ENCODE results near the gene MYBPC3.

The MYBPC3 gene

DNA sequence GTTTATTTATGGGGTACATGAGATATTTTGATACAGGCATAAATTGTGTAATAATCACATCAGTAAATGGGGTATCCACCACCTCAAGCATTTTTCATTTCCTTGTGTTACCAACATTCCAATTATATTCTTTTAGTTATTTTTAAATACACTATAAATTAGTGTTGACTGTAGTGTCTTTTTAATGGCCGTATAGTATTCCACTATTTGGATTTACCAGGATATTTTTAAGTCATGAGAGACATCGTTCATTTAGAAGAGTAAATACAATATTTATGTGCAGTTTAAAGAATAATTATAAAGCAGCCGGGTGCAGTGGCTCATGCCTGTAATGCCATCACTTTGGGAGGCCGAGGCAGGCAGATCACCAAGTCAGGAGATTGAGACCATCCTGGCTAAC, 32.0 kb upstream of the MYBPC3 start:
- DNase-seq (ENCODE audit: low read depth) = no peak

DNA sequence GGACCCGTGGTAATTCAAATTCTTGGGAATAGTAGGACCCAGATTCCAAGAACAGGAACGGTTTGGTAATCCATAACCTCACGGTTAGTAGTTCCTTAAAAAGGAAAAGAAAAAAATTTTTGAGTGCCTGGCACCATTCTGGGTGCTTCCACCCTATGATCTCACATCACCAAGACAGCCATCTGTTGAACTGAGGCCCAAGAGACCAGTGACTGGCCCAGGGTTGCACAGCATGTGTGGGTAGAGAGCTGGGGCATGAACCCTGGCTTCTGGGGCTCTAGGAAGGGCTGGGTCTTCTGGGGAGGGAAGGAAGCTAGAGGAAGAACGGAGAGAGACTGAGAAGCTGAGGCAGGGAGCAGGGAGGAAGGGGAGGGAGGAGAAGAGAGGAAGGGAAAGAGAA, 30.6 kb upstream of the MYBPC3 start:
- no peak for DNase-seq (ENCODE audit: low read depth)

DNA sequence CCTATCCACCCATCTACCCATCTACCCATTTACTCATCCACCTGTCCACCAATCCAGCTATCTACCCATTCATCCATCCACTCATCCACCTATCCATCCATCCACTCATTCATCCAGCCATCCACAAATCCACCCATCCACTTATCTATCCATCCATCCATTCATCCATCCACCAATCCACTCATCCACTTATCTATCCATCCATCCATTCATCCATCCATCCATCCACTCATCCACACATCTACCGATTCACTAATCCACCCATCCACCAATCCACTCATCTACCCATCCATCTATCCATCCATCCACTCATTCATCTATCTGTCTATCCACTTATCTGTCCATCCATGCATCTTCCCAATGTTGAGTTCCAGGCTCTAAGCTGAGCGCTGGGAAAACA, 27.6 kb upstream of the MYBPC3 start:
- no peak for DNase-seq (ENCODE audit: low read depth)

DNA sequence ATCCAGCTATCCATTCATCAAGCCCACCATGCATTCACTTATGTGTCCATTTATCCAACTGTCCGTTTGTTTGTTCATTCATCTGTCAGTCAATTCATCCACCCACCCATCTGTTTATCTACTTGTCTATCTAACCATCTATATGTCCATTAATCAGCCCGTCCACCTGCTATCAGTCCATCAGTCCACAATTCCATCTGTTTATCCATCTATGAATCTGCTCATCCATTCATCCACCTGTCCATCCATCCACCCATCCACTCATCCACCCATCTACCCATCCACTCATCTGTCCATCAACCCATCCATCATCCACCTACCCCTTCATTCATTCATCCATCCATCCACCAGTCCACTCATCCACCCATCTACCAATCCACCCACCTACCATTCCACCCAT, 26.8 kb upstream of the MYBPC3 start:
- no peak for DNase-seq (ENCODE audit: low read depth)

DNA sequence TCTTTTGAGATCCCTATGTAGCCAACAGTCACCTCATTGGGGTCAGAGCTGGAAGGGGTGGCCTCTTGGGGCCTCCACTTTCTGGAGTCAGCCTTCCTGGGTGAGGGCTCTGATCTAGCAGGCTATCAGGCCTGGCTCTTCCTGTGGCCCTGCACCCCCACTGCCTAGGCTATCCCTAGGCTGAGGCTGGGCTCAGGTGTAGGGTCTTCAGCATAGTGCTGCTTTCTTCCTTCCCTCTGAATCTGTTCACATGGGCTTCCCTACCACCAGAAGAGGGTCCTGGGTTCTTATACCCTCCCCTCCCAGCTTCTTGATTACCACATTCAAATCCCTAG, 26.3 kb upstream of the MYBPC3 start:
- DNase-seq (ENCODE audit: low read depth) = no peak

DNA sequence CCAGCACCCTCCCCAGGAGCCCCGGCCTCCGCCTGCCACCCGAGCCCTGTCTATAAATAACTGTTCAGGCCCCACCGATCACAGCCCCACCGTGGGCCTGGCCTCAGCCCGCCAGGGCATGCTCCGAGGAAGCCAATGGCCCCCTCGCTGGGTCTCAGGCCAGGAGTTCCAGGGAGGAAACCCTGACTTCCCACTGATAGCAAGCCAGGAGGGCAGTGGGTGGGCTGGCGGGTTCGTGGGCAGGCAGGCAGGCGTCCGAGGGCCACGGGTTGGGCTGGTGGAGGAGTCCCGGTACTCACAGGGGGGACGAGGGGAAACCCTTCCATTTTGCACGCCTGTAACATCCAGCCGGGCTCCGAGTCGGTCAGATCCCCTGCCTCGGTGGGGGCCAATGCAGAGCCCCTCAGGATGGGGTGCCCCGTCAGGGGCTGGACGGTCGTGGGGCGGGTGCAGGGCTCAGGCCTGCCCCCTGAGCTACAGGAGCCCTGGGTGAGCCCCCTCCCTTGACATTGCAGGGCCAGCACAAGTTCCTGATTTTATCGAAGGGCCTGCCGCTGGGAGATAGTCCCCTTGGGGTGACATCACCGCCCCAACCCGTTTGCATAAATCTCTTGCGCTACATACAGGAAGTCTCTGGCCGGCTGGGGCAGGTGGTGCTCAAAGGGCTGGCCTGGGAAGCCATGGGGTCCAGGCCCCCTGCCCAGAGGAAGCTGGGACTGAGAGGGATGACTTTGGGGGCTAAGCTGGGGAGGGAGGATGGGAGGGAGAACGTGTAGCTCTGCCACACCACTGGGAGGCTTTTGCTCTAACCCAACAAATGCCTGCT, 25.7 kb upstream of the MYBPC3 start, which contains the start of gene SPI1:
Gene SPI1, minus strand, starts transcription at position 538 of the 826 bp plus-strand sequence. Its CDS starts 194 bp downstream, at position 344.
- DNase-seq (ENCODE audit: low read depth) = no peak

DNA sequence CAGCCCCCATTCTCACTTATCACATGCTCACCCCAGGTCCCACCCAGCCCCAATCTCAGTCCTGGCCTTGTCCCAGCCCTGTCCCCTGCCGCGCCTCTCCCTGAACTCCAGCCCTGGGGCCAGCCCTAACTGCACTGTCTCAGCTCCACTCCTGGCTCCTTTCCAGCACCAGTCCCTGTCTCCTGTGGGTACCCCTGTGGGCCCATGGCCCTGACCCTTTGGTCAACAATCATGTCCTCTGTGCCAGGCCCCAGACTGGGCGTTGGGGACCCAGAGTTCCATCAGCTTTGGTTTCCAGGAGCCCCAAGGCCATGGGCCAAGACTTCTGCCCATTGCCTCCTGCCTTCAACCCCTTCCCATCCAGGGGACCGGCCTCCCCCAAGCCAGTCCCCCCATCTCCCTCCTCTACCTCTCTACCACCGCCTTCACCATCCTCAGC, 25.1 kb upstream of the MYBPC3 start:
- no peak for DNase-seq (ENCODE audit: low read depth)

DNA sequence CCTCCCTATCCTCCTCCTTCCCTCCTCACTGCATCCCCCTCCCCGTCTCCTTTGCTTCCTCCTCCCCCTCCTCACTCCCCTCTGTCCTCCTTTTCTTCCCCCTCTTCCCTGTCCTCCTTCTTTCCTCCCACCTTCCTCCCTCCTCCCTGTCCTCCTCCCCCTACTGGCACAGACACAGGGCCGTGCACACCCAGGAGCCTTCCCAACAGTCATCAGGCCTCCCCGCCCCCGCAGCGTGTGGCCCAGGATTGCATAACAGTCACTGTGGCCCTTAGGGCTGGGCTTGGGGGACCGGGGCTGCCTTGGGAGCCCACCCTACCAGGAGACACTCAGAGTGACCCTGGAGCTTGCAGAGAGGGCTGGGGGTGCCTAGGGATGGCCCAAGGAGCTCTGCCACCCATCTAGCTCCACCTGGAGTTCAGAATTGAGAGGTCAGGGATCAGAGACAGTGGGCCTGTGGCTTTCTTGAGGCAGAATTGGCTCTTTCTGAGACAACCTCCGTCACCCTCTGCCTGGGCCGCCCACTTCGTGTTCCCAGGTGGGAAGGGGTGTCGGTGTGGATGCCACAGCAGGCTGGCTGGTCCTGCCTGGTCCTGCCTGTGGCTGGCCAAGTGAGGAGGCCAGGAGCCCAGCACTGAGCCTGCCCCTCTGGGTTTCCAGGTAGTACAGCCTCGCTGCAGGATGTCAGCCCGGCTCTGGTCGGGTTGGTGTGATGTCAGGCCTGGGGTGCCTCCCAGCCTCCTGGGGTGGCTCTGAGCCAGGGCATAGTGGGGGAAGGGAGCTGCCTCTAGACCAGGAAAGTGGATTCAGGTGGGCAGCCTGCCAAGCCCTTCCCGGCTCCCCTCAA, 24.2 kb upstream of the MYBPC3 start:
- DNase-seq (ENCODE audit: low read depth) = no peak

DNA sequence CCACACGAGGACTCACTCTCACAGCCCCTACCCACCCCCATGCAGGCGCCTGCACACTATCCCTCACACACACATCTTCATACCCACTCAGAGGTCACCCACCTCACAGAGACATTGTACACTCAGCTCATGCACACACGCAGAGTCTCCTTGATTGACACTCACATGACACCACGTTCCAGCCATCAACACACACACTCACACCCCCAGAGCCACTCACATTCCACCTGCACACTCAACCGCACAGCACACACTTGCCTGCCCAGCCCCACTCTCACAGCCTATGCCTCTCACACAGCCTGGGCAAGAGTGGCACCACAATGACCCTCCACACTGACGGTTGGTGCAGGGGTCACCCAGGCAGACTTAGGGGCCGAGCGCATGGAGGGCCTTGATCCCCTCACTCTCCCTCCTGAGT, 23.6 kb upstream of the MYBPC3 start:
- no peak for DNase-seq (ENCODE audit: low read depth)

DNA sequence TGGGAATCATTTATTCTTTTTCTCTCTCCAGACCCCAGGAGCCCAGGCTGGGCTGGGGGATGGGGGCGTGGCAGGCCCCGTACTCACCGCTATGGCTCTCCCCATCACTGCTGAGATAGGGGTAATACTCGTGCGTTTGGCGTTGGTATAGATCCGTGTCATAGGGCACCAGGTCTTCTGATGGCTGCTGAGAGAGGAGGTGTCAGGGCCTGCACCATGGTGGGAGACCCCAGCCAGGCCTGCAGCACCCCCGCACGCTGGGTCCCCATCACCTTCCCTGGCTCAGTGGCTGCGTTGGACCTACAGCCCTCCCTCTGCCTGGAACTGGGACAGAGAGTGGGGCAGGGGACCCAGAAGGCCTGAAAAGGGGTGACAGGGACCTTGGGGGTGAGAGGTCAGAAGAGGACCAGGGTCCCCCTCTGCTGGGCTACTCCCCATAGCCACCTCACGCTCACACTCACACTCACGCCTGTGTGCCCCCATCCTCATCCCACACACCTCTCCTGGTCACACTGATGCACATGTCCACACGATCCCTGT, 23.1 kb upstream of the MYBPC3 start:
- DNase-seq (ENCODE audit: low read depth) = no peak

DNA sequence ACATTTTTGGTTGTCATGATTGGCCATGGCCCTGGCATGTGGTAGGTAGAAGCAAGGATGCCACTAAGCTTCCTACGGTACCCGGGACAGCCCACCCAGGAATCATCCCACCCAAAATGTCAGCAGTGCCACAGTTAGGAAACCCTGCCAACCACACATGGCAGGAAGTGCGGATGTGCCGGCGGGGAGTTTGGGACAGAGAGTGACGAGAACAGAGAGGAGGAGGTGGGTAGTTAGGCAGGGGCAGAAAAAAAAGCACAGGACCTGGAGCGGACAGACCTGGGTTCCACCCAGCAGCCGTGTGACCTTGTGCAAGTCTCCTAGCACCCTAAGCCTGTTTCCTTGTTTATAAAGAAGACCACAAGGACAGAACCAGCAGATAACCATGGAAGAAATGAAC, 22.5 kb upstream of the MYBPC3 start:
- DNase-seq (ENCODE audit: low read depth) = no peak

DNA sequence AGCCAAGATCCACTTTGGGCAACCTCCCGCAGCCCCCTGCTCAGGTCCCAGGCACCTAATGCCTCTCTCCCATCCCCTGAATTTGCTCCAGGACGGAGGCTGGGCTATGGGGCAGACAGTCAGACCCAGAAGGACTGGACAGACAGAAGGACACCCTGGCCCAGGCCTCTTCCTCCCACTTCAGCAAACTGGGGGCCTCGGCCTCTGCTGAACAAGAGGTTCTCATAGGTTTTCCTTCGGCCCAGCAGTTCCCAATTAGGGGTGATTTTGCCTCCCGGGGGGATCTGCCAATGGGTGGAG, 22.2 kb upstream of the MYBPC3 start:
- no peak for DNase-seq (ENCODE audit: low read depth)

DNA sequence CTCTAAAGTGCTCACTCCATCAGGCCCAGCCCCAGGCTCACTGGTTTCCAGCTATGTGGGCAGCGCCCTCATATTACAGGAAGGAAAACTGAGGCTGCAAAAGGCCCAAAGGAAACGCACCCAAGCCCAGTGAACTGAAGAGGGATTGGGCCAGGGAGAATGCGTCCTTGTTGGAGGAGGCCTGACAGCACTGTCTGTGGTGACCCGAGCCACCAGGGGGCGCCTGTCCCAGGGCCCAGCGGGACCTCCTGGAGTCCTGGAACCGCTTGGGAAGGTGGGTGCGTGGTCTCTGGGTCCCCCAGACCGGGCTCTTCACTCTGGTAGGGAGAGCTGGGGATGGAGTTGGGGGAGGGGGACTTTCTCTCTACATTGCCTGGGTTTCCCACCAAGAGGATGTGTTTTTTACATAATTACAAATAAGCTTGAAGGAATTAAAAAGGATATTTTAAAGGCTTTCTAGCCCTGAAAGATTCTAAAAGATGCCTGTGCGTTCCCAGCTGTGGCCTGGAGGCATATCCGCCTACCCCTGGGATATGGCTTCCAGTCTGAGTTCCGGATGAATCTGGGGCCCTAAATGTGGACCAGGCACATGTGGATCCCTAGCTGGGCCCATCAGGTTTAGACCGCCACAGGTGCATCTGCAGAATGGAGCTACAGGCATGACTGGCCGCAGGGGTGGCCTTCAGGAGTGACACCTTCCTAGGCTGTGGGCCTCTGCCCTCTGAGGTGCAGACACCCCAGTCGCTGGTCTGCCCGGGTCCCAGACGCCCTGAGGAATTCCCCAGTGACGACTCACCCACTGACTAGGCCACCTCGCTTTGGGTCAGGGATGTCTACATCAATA, 21.6 kb upstream of the MYBPC3 start:
- DNase-seq (ENCODE audit: low read depth) = peak; percentile 77

DNA sequence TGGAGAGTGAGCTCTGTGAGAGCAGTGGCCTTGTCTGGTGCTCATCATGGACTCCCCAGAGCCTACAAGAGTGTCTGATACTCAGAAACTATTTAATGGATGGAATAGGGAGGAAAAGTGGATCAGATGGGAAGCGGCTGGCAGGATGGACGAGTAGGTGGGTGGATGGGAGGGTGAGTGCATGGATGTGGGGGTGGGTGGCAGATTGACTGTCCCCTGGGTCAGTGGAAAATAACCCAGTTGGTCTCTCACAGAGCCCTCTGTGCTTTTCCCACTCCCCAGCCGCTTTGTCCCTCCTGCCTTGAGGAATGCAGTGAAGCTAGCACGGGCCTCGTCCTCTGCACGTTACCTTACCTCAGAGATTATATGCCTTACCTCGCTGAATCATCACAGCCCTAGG, 19.9 kb upstream of the MYBPC3 start:
- DNase-seq (ENCODE audit: low read depth) = no peak

DNA sequence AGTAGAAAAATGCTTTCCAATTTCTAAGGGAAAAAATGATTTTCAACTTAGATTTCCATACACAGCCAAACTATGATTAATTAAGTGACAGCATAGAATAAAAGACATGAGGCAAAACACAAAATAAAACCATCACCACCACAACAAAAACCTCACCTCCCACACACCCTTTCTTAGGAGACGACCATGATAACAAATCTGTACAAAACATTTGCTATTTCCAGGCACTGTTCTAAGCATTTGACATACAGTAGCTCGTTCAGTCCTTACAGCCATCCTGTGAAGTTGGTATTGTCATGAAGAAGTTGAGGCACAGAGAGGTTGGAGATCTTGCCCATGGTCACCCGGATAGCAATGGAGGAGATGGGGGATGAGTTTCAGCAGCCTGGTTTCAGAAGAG, 17.2 kb upstream of the MYBPC3 start:
- no peak for DNase-seq (ENCODE audit: low read depth)

DNA sequence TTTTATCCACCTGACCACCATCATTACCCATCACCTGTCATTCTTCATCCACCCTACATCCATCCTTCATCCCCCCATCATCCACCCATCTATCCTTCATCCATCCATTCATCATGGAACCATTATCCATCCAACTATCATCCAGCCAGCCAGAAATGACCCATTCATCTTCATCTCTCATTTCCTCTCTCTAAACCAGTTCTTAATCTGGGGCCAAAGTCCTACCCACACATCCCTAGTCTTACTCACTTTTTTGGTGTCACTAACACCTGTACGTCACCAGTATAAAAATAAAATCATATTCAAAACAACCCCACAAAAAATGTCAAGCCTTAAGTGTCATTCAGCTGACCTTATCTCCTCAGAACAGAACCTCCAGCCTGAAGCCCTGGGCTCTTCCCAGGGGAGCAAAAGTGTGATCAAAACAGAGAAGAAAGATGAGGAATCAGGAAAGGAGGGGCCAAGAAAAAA, 13.6 kb upstream of the MYBPC3 start:
- DNase-seq (ENCODE audit: low read depth) = no peak

DNA sequence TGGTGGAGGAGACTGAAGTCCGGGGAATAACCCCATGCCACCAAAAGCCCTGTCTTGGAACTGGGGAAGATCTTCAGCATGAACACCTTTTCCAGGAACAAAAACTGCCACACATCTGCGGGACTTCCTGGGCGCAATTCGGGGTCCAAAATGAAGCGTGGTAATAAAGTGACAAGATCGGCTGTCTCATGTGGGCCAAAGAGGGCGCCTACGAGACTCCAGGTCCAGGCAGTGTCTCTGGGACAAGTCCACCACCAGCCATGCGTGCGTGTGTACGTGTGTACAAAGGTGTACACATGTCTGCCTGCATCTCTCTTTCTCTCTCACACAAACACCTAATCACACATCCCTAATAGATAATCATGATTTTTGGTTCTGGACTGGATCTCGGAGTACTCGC, 8.9 kb upstream of the MYBPC3 start:
- no peak for DNase-seq (ENCODE audit: low read depth)

DNA sequence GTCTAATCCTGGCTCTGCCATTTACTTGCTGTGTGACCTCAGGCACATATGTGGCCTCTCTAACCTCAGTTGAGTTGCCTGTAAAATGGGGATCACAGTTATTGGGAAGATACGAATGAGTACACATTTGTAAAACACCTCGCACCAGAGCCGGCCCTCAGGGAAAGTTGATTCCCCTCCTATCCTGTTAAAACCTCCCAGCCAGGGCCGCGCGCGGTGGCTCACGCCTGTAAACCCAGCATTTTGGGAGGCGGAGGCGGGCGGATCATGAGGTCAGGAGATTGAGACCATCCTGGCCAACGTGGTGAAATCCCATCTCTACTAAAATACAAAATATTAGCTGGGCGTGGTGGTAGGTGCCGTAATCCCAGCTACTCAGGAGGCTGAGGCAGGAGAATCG, 7.8 kb upstream of the MYBPC3 start:
- DNase-seq (ENCODE audit: low read depth) = no peak

DNA sequence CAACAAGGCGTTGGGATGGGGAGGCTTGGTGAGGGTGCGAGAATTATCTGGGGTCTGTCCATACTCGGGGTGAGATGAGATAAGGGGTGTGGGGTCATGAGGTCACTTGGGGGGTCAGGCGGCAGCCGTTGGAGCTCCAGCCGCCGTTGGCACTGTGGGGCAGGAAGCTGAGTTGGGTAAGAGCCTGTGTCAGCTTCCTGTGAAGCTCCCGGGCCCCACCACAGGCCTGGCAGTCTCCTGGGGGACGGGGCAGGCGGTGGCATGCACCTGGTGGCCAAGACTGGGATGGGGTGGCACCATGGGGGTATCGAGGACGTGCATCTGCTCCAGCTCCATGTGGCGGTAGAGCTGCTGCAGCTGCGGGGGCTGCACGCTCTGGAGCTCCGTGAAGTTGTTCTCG, 7.1 kb upstream of the MYBPC3 start:
- DNase-seq (ENCODE audit: low read depth) = no peak

DNA sequence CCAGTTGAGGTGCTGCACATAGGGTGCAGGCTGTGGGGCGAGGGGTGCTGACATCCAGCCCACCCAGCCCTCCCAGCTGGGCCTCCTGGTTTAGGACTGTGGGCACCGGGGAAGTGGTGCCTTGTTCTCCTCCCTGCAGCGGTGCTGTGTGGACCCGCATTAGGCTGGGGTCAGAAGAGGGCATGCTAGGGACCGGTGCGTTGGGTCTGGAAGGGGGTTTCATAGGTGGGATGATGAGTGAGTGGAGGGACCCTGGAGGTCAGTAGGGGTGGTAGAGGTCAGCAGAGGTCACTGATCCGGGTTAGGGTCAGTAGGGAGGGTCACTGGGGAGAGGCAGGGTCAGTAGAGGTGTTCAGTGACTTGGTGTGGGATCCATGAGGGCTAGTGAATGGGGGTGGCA, 6.7 kb upstream of the MYBPC3 start:
- no peak for DNase-seq (ENCODE audit: low read depth)

DNA sequence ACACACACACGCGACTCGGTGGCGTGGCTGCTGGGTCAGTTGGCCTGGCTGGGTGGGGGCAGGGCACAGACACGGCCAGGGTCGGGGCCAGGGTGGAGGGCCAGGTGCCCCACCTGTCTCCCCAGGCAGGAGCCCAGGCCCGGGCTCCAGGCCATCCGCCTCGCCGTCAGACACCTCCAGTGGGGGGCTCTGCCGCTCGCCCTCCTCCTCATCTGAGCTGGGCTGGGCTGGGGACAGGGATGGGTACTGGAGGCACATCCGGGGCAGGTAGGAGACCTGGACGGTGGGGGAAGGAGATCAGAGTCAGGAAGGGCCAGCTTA, 6.2 kb upstream of the MYBPC3 start:
- no peak for DNase-seq (ENCODE audit: low read depth)

DNA sequence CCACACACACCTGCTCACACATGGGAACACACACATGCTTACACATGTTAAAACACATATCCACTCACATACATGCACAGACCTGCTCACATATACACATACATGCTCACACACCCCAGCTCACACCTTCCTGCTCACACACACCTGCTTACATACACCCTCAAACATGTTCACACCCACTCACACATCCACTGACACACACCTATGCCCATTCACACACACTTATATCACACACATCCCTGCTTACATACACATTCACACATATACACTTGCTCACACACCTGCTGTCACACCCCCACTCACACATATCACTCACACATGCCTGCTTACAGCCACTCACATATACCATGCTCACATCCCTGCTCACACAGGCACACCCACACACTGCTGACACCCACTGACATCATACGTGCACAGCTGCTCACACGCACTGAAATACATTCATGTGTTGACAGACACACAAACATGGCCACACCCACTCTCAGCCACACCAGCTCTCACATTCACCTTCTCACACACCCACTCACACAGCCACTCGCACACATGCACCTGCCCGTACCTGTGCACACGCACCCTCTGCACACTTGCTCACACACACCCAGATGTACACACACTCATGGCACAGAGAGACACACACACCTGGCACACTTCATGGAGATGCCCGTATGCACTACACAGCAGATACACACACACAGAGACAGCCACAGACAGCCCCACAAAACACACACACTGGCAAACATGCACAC, 5.7 kb upstream of the MYBPC3 start:
- no peak for DNase-seq (ENCODE audit: low read depth)

Measured in activated T-helper 1 cell treated with Interleukin-2 at 50 U/mL for 16 hours (primary cell).